ENCODE data around the gene RFNG. TPM values are rescaled to one million over a fixed set of nuclear protein-coding genes. Genes with fewer than 3 reads are reported as not detected.

Gene RFNG
- total RNA-seq, 2 experiments from 2014 or later: 26.3 to 28.4 TPM

- Mint-ChIP-seq H3K9me3 (no peaks in the 10 kb centered on the region), H3K36me3 (ENCODE audit: low read depth) (no peaks in the 10 kb centered on the region), H3K4me3 (no peak overlapping the region), H3K4me1 (no peaks in the 10 kb centered on the region), H3K27ac (no peak overlapping the region), H3K27me3 (no peaks in the 10 kb centered on the region)
- DNase-seq: no peak
- POLR2A ChIA-PET: interaction anchor here (1.1 kb wide), 1 partner anchor 18 kb away, joined by 3 read pairs; the partner anchor contains the start of gene CENPX
- CTCF ChIA-PET: interaction anchor here (1.6 kb wide), 1 partner anchor 45 kb away, joined by 4 read pairs; no protein-coding TSS in a partner anchor
Observed at GRCh38 chr17:82004517-82005455, 46.8 kb downstream of the RFNG start.

- DNase-seq: no peak
- ChIA-PET CTCF (interaction anchor here (1.6 kb wide), 1 partner anchor 44 kb away, joined by 4 read pairs; no protein-coding TSS in a partner anchor), POLR2A (interaction anchor here (1.1 kb wide), 1 partner anchor 19 kb away, joined by 3 read pairs; the partner anchor contains the start of gene CENPX)
- Mint-ChIP-seq H3K4me3 (no peak overlapping the region), H3K27me3 (no peaks in the 10 kb centered on the region), H3K27ac (no peak overlapping the region), H3K9me3 (no peaks in the 10 kb centered on the region), H3K4me1 (no peaks in the 10 kb centered on the region), H3K36me3 (ENCODE audit: low read depth) (no peaks in the 10 kb centered on the region)
Observed at GRCh38 chr17:82003411-82004381, 47.9 kb downstream of the RFNG start.

DNA sequence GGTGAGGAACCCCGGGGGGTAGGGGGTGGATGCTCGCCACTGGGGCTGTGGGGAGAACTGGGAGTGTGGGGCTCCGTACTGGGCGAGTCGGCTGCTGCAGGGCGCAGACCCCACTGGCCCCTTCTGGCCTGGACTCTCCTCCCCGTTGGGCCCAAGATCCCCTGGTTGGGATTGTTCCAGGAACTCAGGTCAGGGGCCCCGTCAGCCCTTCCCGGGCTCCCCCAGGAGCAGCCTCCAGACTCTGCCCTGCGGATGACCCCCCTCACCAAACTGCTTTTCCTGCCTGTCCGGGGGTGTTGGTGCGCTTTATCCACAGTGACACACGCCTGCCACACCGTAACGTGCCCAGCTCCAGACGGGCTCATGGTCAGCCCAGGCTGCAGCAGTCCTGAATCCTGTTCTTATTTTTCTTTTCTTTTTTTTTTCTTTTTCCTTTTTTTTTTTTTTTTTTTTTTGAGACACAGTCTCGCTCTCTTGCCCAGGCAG lies 50.0 kb downstream of the RFNG start:
- H3K36me3 Mint-ChIP-seq (ENCODE audit: low read depth): no peaks in the 10 kb centered on the region

DNA sequence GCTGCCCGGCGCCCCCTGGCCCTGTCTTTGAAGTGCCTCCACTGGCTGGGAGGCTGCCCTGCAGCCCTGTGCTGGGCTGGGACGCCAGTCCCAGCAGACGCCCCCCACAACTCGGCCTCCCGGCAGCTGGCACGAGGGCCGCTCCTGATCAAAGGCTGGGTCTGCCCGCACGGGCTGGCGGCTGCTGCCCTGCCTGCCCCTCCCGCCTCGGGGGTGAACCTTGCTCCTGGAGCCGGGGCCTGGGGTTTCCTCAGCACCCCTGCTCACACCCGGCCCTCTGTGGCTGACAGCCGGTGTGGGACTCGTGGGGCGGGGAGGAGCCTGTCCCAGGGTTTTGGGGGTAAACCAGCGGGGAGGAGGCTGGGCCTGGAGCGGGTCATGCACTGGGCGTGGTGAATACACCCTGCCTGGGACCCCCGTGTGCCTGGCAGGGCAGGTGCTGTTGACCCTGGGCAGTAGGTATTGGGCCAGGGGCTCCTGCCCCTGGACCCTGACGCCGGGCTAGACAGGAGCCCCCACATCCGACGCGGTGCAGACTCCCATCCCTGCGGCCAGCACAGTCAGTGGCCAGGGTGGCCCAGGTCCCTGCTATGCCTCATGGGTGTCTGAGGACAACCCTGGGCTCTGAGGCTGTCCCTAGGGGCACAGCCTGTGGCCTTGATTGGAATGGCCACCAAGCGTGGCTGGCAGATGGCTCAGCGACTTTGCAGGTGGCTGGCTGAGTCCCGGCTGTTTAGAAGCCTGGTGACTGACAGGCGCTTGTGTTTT lies 50.6 kb downstream of the RFNG start:
- H3K27ac Mint-ChIP-seq: no peak overlapping the region
- DNase-seq: no peak
- no peaks in the 10 kb centered on the region for H3K36me3 Mint-ChIP-seq (ENCODE audit: low read depth)
- H3K4me1 Mint-ChIP-seq: no peaks in the 10 kb centered on the region
- no peaks in the 10 kb centered on the region for H3K27me3 Mint-ChIP-seq
- H3K9me3 Mint-ChIP-seq: no peaks in the 10 kb centered on the region
- POLR2A ChIA-PET: no interaction called here
- H3K4me3 Mint-ChIP-seq: no peak overlapping the region
- CTCF ChIA-PET: no interaction called here

More for the DNA sequence above, 50.0 kb downstream of the RFNG start:
- POLR2A ChIA-PET: no interaction called here
- CTCF ChIA-PET: no interaction called here
- Mint-ChIP-seq H3K9me3 (no peaks in the 10 kb centered on the region), H3K4me3 (no peak overlapping the region), H3K27me3 (no peaks in the 10 kb centered on the region), H3K27ac (no peak overlapping the region), H3K4me1 (no peaks in the 10 kb centered on the region)
- DNase-seq: no peak

DNA sequence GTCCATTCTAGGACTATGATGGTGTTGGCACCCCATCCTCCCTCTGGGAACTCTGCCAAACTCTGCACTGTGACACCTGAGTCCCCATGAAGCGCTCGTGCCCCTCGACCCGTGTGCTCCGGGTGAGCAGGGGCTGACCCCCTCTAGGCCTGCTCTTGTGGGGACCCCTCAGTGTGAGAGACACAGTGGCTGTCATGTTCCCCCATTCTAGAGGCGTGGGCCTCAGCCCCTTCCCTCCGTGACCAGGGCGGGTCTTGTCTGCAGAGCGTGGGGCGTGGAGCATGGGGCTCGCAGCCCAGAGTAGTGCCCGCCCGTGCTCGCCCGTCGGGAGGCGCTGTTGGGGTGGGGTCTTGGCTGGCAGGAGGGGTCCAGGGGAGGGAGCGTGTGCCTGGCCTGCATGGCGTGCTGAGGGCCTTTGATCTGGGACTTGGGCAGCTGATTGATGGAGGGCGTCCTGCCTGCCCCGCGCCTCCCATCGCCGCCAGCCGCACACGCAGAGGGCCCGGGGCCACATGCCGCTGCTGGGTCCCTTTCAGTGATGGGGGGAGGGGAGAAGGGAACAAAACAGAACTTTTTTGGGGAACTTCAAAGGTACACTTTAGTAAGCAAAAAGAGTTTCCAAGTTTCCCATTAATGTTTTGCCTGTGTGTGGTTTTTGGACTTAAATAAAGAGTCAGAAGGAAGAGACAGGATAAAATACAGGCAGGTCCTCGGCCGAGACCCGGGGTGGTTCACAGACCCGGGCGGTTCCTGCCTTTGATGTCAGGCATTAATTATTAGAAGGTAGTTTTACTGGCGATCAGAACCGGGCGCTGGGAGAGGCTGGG lies 51.4 kb downstream of the RFNG start:
- no peak overlapping the region for H3K4me3 Mint-ChIP-seq
- no peaks in the 10 kb centered on the region for H3K27me3 Mint-ChIP-seq
- no peak for DNase-seq
- H3K27ac Mint-ChIP-seq: no peak overlapping the region
- POLR2A ChIA-PET: no interaction called here
- H3K9me3 Mint-ChIP-seq: no peaks in the 10 kb centered on the region
- CTCF ChIA-PET: no interaction called here
- H3K36me3 Mint-ChIP-seq (ENCODE audit: low read depth): no peaks in the 10 kb centered on the region
- H3K4me1 Mint-ChIP-seq: no peaks in the 10 kb centered on the region

- ChIA-PET CTCF (interaction anchor here (0.7 kb wide), 1 partner anchor 106 kb away, joined by 3 read pairs; no protein-coding TSS in a partner anchor), POLR2A (no interaction called here)
- no peaks in the 10 kb centered on the region for H3K9me3 Mint-ChIP-seq
- no peak overlapping the region for H3K27ac Mint-ChIP-seq
- H3K36me3 Mint-ChIP-seq (ENCODE audit: low read depth): no peaks in the 10 kb centered on the region
- H3K4me3 Mint-ChIP-seq: no peak overlapping the region
- H3K27me3 Mint-ChIP-seq: no peaks in the 10 kb centered on the region
- DNase-seq: no peak
- no peaks in the 10 kb centered on the region for H3K4me1 Mint-ChIP-seq
Observed at GRCh38 chr17:81999587-81999975, 52.0 kb downstream of the RFNG start.

DNA sequence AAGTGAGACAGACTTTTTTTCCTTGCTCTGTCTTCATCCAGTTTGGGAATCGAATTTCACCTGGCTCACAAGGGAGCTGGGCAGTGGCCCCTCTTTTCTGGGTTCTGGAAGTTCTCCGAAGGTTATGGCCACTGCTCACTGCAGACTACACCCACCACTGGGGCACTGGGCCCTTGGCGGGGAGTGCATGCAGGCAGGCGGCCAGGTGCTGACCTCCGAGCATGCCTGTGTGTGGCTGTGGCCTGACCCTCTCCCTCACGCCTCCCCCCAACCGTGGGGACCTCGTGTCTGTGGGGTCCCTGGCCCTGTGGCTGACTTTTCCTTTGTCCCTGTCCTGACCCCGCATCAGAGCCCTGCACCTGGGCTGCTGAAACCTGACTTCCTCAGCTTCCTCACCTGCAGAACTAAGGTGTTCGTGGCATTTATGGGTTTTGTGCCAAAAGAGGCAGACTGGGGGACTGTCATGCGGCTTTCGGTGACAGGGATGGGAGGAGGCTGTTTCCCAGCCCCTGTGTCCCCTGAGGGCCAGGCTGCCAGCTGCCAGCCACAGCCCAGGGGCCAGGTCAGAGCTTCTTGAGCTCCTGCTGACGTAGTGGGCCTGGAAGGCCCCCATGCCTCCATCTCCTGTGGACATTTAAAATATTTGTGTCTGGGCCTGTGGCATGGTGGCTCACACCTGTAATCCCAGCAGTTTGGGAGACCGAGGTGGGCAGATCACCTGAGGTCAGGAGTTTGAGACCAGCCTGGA lies 52.7 kb downstream of the RFNG start:
- no peak overlapping the region for H3K27ac Mint-ChIP-seq
- no peaks in the 10 kb centered on the region for H3K36me3 Mint-ChIP-seq (ENCODE audit: low read depth)
- no peaks in the 10 kb centered on the region for H3K27me3 Mint-ChIP-seq
- no peak overlapping the region for H3K4me3 Mint-ChIP-seq
- ChIA-PET POLR2A (no interaction called here), CTCF (interaction anchor here (0.7 kb wide), 1 partner anchor 105 kb away, joined by 3 read pairs; no protein-coding TSS in a partner anchor)
- H3K4me1 Mint-ChIP-seq: no peaks in the 10 kb centered on the region
- no peaks in the 10 kb centered on the region for H3K9me3 Mint-ChIP-seq
- no peak for DNase-seq

- POLR2A ChIA-PET: interaction anchor here (0.7 kb wide), 1 partner anchor 76 kb away, joined by 4 read pairs; no protein-coding TSS in a partner anchor
- H3K36me3 Mint-ChIP-seq (ENCODE audit: low read depth): no peaks in the 10 kb centered on the region
- H3K27ac Mint-ChIP-seq: no peak overlapping the region
- no peaks in the 10 kb centered on the region for H3K4me1 Mint-ChIP-seq
- H3K27me3 Mint-ChIP-seq: no peaks in the 10 kb centered on the region
- CTCF ChIA-PET: no interaction called here
- H3K9me3 Mint-ChIP-seq: no peaks in the 10 kb centered on the region
- no peak overlapping the region for H3K4me3 Mint-ChIP-seq
- DNase-seq: no peak
Observed at GRCh38 chr17:81998212-81998611, 53.4 kb downstream of the RFNG start.

Other genes starting within 250 kb of the RFNG start
- not detected for gene GCGR, start 247.7 kb downstream of the RFNG start, total RNA-seq
- gene MCRIP1, start 218.5 kb downstream of the RFNG start, total RNA-seq: 10 to 100 TPM; 37.1 to 38.2 TPM
- gene PPP1R27, start 216.8 kb downstream of the RFNG start, total RNA-seq: not detected
- 100 to 1,000 TPM; 483 to 496 TPM for gene P4HB, start 191.3 kb downstream of the RFNG start, total RNA-seq
- 100 to 1,000 TPM; 636 to 661 TPM for gene ARHGDIA, start 180.5 kb downstream of the RFNG start, total RNA-seq
- gene ALYREF, start 160.2 kb downstream of the RFNG start, total RNA-seq: 100 to 1,000 TPM; 159 to 160 TPM
- 10 to 100 TPM; 95.9 to 98.4 TPM for gene ANAPC11, start 160.1 kb downstream of the RFNG start, total RNA-seq
- gene NPB, start 149.6 kb downstream of the RFNG start, total RNA-seq: under 1 TPM in 1 of 2 experiments, not detected in 1; 0.38 TPM
- gene PCYT2, start 140.4 kb downstream of the RFNG start, total RNA-seq: 10 to 100 TPM; 41.6 to 44.4 TPM
- gene SIRT7, start 133.6 kb downstream of the RFNG start, total RNA-seq: 10 to 100 TPM; 55.8 to 58.4 TPM
- 10 to 100 TPM; 35.2 to 36.5 TPM for gene MAFG, start 124.1 kb downstream of the RFNG start, total RNA-seq
- 10 to 100 TPM; 25.8 to 34.7 TPM for gene PYCR1, start 114.5 kb downstream of the RFNG start, total RNA-seq
- gene MYADML2, start 104.6 kb downstream of the RFNG start, total RNA-seq: not detected
- under 1 TPM in 1 of 2 experiments, not detected in 1; 0.15 TPM for gene NOTUM, start 90.6 kb downstream of the RFNG start, total RNA-seq
- 10 to 100 TPM; 25.3 to 29.9 TPM for gene ASPSCR1, start 74.2 kb downstream of the RFNG start, total RNA-seq
- gene CENPX, start 28.9 kb downstream of the RFNG start, total RNA-seq: 10 to 100 TPM; 52.7 to 54.7 TPM
- 10 to 100 TPM; 34.8 to 35.5 TPM for gene LRRC45, start 28.5 kb downstream of the RFNG start, total RNA-seq
- 1 to 10 TPM; 7.9 to 8.1 TPM for gene RAC3, start 20.1 kb downstream of the RFNG start, total RNA-seq
- 10 to 100 TPM; 93.9 to 95.2 TPM for gene DCXR, start 14.1 kb downstream of the RFNG start, total RNA-seq
- 10 to 100 TPM; 69.0 to 75.6 TPM for gene GPS1, start 87 bp upstream of the RFNG start, total RNA-seq
- gene DUS1L, start 14.0 kb upstream of the RFNG start, total RNA-seq: 10 to 100 TPM; 98.8 to 99.3 TPM
- gene FASN, start 46.4 kb upstream of the RFNG start, total RNA-seq: 100 to 1,000 TPM; 181 to 191 TPM
- gene CCDC57, start 161.0 kb upstream of the RFNG start, total RNA-seq: 10 to 100 TPM; 49.8 to 54.9 TPM
- gene SLC16A3, start 177.2 kb upstream of the RFNG start, total RNA-seq: 100 to 1,000 TPM; 206 to 210 TPM
- 100 to 1,000 TPM; 116 TPM for gene CSNK1D, start 221.9 kb upstream of the RFNG start, total RNA-seq